GM13976 (cell line): Measurements from ENCODE around the gene BOK.
"Not testable (repeated sequence)": the region's sequence is repeated elsewhere in the genome, so short reads cannot be mapped to it uniquely, and the experiment has no call there.

ENCODE experiments used
- DNase-seq: peaks from one replicate; pipeline ENCODE4 v3.0.0; 2012; ENCODE audit warnings: low spot score
- CTCF ChIP-seq: IDR thresholded peaks from 2 replicates; pipeline ENCODE4 v1.5.1; 2012; ENCODE audit warnings: borderline replicate concordance, mild to moderate bottlenecking; ENCODE audit not compliant: insufficient read depth; ENCODE audit errors: extremely low read depth, missing control alignments, control extremely low read depth
- in situ Hi-C: fragments of 300-500 bp; cut with MboI; formaldehyde crosslinking; loops from one replicate; pipeline ENCODE4 v1.12.0; 2022; ENCODE audit warnings: low sequenced_read_pairs, mixed read lengths, inconsistent platforms; ENCODE audit not compliant: unreplicated experiment

The BOK gene

GRCh38 chr2:241517297-241517696, 41.2 kb upstream of the BOK start:
- in situ Hi-C loops: no loop called here
- DNase-seq: no peak
- TF ChIP-seq CTCF: no peak

DNA sequence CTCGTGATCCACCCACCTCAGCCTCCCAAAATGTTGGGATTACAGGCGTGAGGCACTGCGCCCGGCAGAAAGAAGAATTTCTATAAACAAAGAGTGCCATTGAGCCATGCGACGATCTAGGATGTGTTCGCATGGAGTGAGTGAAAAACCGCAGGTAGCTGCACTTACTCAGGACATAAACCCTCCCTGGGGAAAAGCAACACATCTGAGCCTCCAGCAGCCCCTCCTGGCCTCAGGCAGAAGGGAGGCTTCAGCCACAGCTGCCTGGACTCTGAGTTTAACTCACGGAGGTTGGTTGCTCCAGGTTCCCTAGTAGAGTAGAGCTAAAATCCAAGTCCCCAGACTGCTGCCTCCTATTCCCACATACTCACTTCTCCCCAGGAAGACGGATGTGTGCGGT, 38.9 kb upstream of the BOK start:
- in situ Hi-C loops: no loop called here
- no peak for TF ChIP-seq CTCF
- no peak for DNase-seq

GRCh38 chr2:241522477-241522876, 36.1 kb upstream of the BOK start:
- no peak for DNase-seq
- in situ Hi-C loops: no loop called here
- no peak for TF ChIP-seq CTCF

GRCh38 chr2:241525818-241526780, 32.4 kb upstream of the BOK start:
- in situ Hi-C loops, DNase-seq: not testable (repeated sequence)

- no peak for TF ChIP-seq CTCF
- in situ Hi-C loops: no loop called here
- no peak for DNase-seq
Measured at GRCh38 chr2:241530571-241530970, 28.0 kb upstream of the BOK start.

GRCh38 chr2:241531161-241531722, 27.3 kb upstream of the BOK start:
- no peak for DNase-seq
- in situ Hi-C loops: no loop called here
- TF ChIP-seq CTCF: no peak

DNA sequence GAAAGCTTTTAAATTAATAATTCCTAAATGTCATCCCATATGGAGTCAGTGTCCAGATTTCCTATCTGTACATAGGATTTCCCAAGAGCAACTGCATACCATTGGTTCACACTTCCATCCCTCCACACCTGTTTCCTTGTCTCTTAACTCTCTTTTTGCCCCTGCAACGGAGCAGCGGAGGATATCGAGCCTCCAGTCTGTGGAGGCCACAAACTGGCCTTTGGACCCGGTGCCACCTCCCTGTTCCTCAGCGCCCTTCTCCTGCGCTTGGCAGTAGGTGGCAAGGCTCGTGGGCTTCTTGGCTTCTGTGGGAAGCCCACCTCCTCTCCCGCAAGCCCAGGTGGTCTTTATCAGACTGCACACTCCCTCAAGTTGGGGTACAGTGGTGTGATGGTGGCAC, 26.4 kb upstream of the BOK start:
- no peak for TF ChIP-seq CTCF
- in situ Hi-C loops: no loop called here
- DNase-seq: no peak
